Endothelial cell of umbilical vein (primary cell): ENCODE data around the gene MST1. TPM values are rescaled to one million over a fixed set of nuclear protein-coding genes. Genes with fewer than 3 reads are reported as not detected.

ENCODE experiments used
- BruUV-seq: library from RNA; stranded (reverse); fragments of 400-500 nt; replicated peaks from 2 replicates; lab custom pipeline; 2021; lab: Mats Ljungman, UMichigan
- CTCF ChIA-PET: fragments of 300-600, 350-600 bp; sonication (Branson Sonifier 250); formaldehyde crosslinking; loops from one replicate; lab custom pipeline; 2021; ENCODE audit warnings: antibody characterized with exemption, inconsistent platforms; lab: Charles Lee
- POLR2A ChIA-PET: fragments of 300-600, 350-600 bp; sonication (Branson Sonifier 250); formaldehyde crosslinking; loops from one replicate; lab custom pipeline; 2021; ENCODE audit warnings: antibody characterized with exemption, inconsistent platforms; lab: Charles Lee
- DNase-seq: peaks from one replicate; pipeline ENCODE4 v3.0.0-alpha.2; 2011; ENCODE audit warnings: low read depth, low spot score
- FAIRE-seq: peaks from 2 replicates; lab custom pipeline; 2011; peaks lifted over from hg19 to GRCh38; lab: Jason Lieb, UNC
- H2AFZ ChIP-seq: 2 replicates; pipeline ENCODE4 v1.6.0; 2012; ENCODE audit warnings: low read depth, low read length, control low read depth, inconsistent platforms
- H3K27ac ChIP-seq: 2 replicates; pipeline ENCODE4 v1.5.1; 2011; ENCODE audit warnings: low read depth, mild to moderate bottlenecking, control low read depth, low read length, moderate library complexity; ENCODE audit not compliant: insufficient read depth
- H3K27me3 ChIP-seq, 2 experiments: 2 replicates each; pipeline versions ENCODE4 v1.6.0 to v1.6.1; 2011; ENCODE audit warnings: low read length in 2 of 2, mixed read lengths in 1 of 2; ENCODE audit not compliant: control insufficient read depth in 2 of 2, insufficient read depth in 2 of 2
- H3K36me3 ChIP-seq, 2 experiments: 2 replicates in 1 of 2; 3 replicates in 1 of 2; pipeline ENCODE4 v1.5.1; 2011; ENCODE audit warnings: low read length in 2 of 2, mild to moderate bottlenecking in 1 of 2, moderate library complexity in 1 of 2; ENCODE audit not compliant: control insufficient read depth in 2 of 2, insufficient read depth in 2 of 2; ENCODE audit errors: extremely low read depth in 1 of 2
- H3K4me1 ChIP-seq: 3 replicates; pipeline ENCODE4 v1.5.1; 2011; ENCODE audit warnings: mild to moderate bottlenecking, low read length; ENCODE audit not compliant: control insufficient read depth, insufficient read depth; ENCODE audit errors: extremely low read depth
- H3K4me2 ChIP-seq: 2 replicates; pipeline ENCODE4 v1.6.1; 2011; ENCODE audit warnings: low read length, control low read depth, mixed read lengths; ENCODE audit not compliant: insufficient read depth
- H3K4me3 ChIP-seq, 3 experiments: fragments of 200-600 bp in 1 of 3; sonication (generic), shearing (Covaris generic) in 1 of 3; replicated peaks in 1 of 3; 2 replicates each; pipeline ENCODE4 v1.5.1; 2011 to 2016; ENCODE audit warnings: control low read depth in 3 of 3, low read length in 3 of 3, mild to moderate bottlenecking in 2 of 3, inconsistent platforms in 1 of 3, low read depth in 1 of 3, moderate library complexity in 1 of 3; ENCODE audit not compliant: insufficient read depth in 1 of 3
- H3K79me2 ChIP-seq: 2 replicates; pipeline ENCODE4 v1.6.0; 2012; ENCODE audit warnings: low read length, inconsistent platforms; ENCODE audit not compliant: control insufficient read depth, insufficient read depth
- H3K9ac ChIP-seq: replicated peaks from 2 replicates; pipeline ENCODE3; 2011; ENCODE audit warnings: low read length, control low read depth; ENCODE audit not compliant: insufficient read depth; ENCODE audit errors: extremely low read depth
- H3K9me1 ChIP-seq: replicated peaks from 3 replicates; pipeline ENCODE4 v1.6.0; 2011; ENCODE audit warnings: mild to moderate bottlenecking, low read length; ENCODE audit not compliant: control insufficient read depth, insufficient read depth; ENCODE audit errors: extremely low read depth
- H3K9me3 ChIP-seq: replicated peaks from 2 replicates; pipeline ENCODE4 v1.5.1; 2012; ENCODE audit warnings: low read length, inconsistent platforms; ENCODE audit not compliant: control insufficient read depth, insufficient read depth
- H4K20me1 ChIP-seq: replicated peaks from 2 replicates; pipeline ENCODE3; 2011; ENCODE audit warnings: mild to moderate bottlenecking, low read length; ENCODE audit not compliant: control insufficient read depth, insufficient read depth; ENCODE audit errors: extremely low read depth
- CTCF ChIP-seq, 2 donors: IDR thresholded peaks; 1 replicate in 1 of 2; 2 replicates in 1 of 2; pipeline ENCODE4 v1.5.1; 2011; ENCODE audit warnings: low read length in 2 of 2, mild to moderate bottlenecking in 2 of 2, moderate library complexity in 2 of 2, control low read depth in 1 of 2, inconsistent platforms in 1 of 2, low read depth in 1 of 2; ENCODE audit not compliant: insufficient read depth in 1 of 2; ENCODE audit errors: extremely low read depth in 1 of 2
- EZH2 ChIP-seq: IDR thresholded peaks from 2 replicates; pipeline ENCODE4 v1.6.1; 2012; ENCODE audit warnings: borderline replicate concordance, low read depth, mild to moderate bottlenecking, moderate library complexity, low read length, inconsistent platforms; ENCODE audit not compliant: severe bottlenecking
- FOS ChIP-seq: IDR thresholded peaks from 2 replicates; pipeline ENCODE4 v1.6.1; 2011; ENCODE audit warnings: mild to moderate bottlenecking, low read length, moderate library complexity, borderline replicate concordance; ENCODE audit not compliant: insufficient read depth
- GATA2 ChIP-seq: IDR thresholded peaks from 2 replicates; pipeline ENCODE4 v1.7.0; 2011; ENCODE audit warnings: low read depth, mild to moderate bottlenecking, moderate library complexity, mixed read lengths, low read length; ENCODE audit not compliant: insufficient read length, insufficient read depth
- JUN ChIP-seq: IDR thresholded peaks from 2 replicates; pipeline ENCODE4 v1.6.1; 2011; ENCODE audit warnings: borderline replicate concordance, low read depth; ENCODE audit not compliant: insufficient read length, insufficient read depth
- MAX ChIP-seq: IDR thresholded peaks from 2 replicates; pipeline ENCODE4 v1.6.1; 2011; ENCODE audit not compliant: insufficient read depth, insufficient read length
- MYC ChIP-seq: IDR thresholded peaks from one replicate; pipeline ENCODE4 v1.6.1; 2011; ENCODE audit warnings: mild to moderate bottlenecking, low read depth, low read length
- POLR2A ChIP-seq: IDR thresholded peaks from 2 replicates; pipeline ENCODE4 v1.6.1; 2012; ENCODE audit warnings: low read depth, mild to moderate bottlenecking, control low read depth, low read length
- POLR2AphosphoS5 ChIP-seq: IDR thresholded peaks from 2 replicates; pipeline ENCODE4 v1.6.1; 2012; ENCODE audit warnings: low read depth, mild to moderate bottlenecking, control low read depth, low read length, moderate library complexity; ENCODE audit not compliant: insufficient read depth
- dilution Hi-C: fragments of 300-500 bp; cut with MboI; formaldehyde crosslinking; loops from one replicate; pipeline ENCODE4 v1.15.0; 2019; ENCODE audit warnings: low sequenced_read_pairs; ENCODE audit not compliant: extremely low pct_ligation_motif_present
- intact Hi-C: fragments of 100-400 bp; cut with micrococcal nuclease; formaldehyde crosslinking; loops from one replicate; pipeline ENCODE4 v1.10.0; 2022
- polyA plus RNA-seq, 4 experiments: library from polyadenylated mRNA; depleted of rRNA in 3 of 4; stranded (reverse) in 3 of 4; unstranded in 1 of 4; fragments of >200 nt; gene quantifications; 2 replicates each; pipeline versions ENCODE4 v1.2.1 to v1.2.3, GENCODE V29; 2011 to 2012; ENCODE audit warnings: missing spikeins in 1 of 4
- total RNA-seq: library from RNA; stranded (reverse); gene quantifications from 2 replicates; pipeline ENCODE4 v1.2.3, GENCODE V29; 2021

The MST1 gene
- total and polyA plus RNA-seq, 2 donors (not counting 3 experiments of a cell fraction or from before 2014, with no cell fraction given) = 6.1 to 17.5 TPM

- Histone ChIP-seq H3K9me3 (no peaks in the 10 kb centered on the region), H3K9ac (no peak overlapping the region), H3K4me1 (no peaks in the 10 kb centered on the region), H3K79me2 (no peaks in the 10 kb centered on the region), H4K20me1 (no peaks in the 10 kb centered on the region), H2AFZ (no peak overlapping the region), H3K27ac (no peak overlapping the region), H3K4me2 (no peak overlapping the region), H3K9me1 (no peaks in the 10 kb centered on the region), H3K27me3 (no peaks in the 10 kb centered on the region), H3K4me3 (no peak overlapping the region), H3K36me3 (no peaks in the 10 kb centered on the region)
- TF ChIP-seq CTCF (IDR thresholded peaks at IDR 0.05; ENCODE audit: extremely low read depth in 1 of 2, insufficient read depth in 1 of 2, low read depth in 1 of 2, low read length in 2 of 2) = no peak
- DNase-seq = no peak
- dilution Hi-C loops (no loop called here), intact Hi-C loops (no loop called here)
- no peak for FAIRE-seq
- CTCF ChIA-PET = interaction anchor here (0.9 to 2.7 kb wide), 2 partner anchors 16 to 115 kb away, joined by 4 to 11 read pairs; no protein-coding TSS in a partner anchor
- POLR2A ChIA-PET = no interaction called here
- no TSS peak for BruUV-seq
Observed at GRCh38 chr3:49654955-49655556, 34.2 kb downstream of the MST1 start.

- FAIRE-seq (no peak), DNase-seq (no peak)
- Histone ChIP-seq H3K4me3 (no peak overlapping the region), H3K79me2 (no peaks in the 10 kb centered on the region), H3K9me1 (no peaks in the 10 kb centered on the region), H3K4me2 (no peak overlapping the region), H3K36me3 (no peaks in the 10 kb centered on the region), H2AFZ (no peak overlapping the region), H3K27me3 (no peaks in the 10 kb centered on the region), H3K27ac (no peak overlapping the region), H3K4me1 (no peaks in the 10 kb centered on the region), H4K20me1 (no peaks in the 10 kb centered on the region), H3K9ac (no peak overlapping the region), H3K9me3 (no peaks in the 10 kb centered on the region)
- ChIA-PET POLR2A (no interaction called here), CTCF (interaction anchor here (0.5 kb wide), 1 partner anchor 17 kb away, joined by 3 read pairs; no protein-coding TSS in a partner anchor)
- BruUV-seq = no TSS peak
- TF ChIP-seq MYC = no peak
- no peak for TF ChIP-seq POLR2A
- no peak for TF ChIP-seq CTCF (IDR thresholded peaks at IDR 0.05; ENCODE audit: extremely low read depth in 1 of 2, insufficient read depth in 1 of 2, low read depth in 1 of 2, low read length in 2 of 2)
- no peak for TF ChIP-seq FOS
- TF ChIP-seq EZH2 = no peak
- no peak for TF ChIP-seq POLR2AphosphoS5
- TF ChIP-seq GATA2 = no peak
- TF ChIP-seq MAX = no peak
- no peak for TF ChIP-seq JUN
- intact Hi-C loops (no loop called here), dilution Hi-C loops (no loop called here)
Observed at GRCh38 chr3:49654176-49654825, 35.0 kb downstream of the MST1 start.
